BE2C (cell line): ENCODE measurements around the gene MYLK.

ENCODE experiments used
- DNase-seq: peaks from one replicate; pipeline ENCODE4 v3.0.0-alpha.2; 2020
- H3K27me3 ChIP-seq: fragments of 250-450 bp; sonication (Bioruptor Pico); 2 replicates; pipeline ENCODE4 v1.5.1; 2020; ENCODE audit warnings: mild to moderate bottlenecking
- H3K36me3 ChIP-seq: fragments of 250-450 bp; sonication (Bioruptor Pico); 2 replicates; pipeline ENCODE4 v1.5.1; 2020; ENCODE audit warnings: mild to moderate bottlenecking
- H3K4me1 ChIP-seq: fragments of 250-450 bp; sonication (Bioruptor Pico); 2 replicates; pipeline ENCODE4 v1.5.1; 2020
- H3K4me3 ChIP-seq: 2 replicates; pipeline ENCODE4 v1.5.1; 2011; ENCODE audit warnings: low read depth, low read length
- H3K9me3 ChIP-seq: fragments of 250-450 bp; sonication (Bioruptor Pico); 2 replicates; pipeline ENCODE4 v1.5.1; 2020
- CTCF ChIP-seq: IDR thresholded peaks from 2 replicates; pipeline ENCODE4 v1.5.1; 2012; ENCODE audit warnings: mild to moderate bottlenecking, low read depth, low read length

Gene MYLK

GRCh38 chr3:123688241-123688747, 195.8 kb downstream of the MYLK start:
- Histone ChIP-seq H3K4me1 (no peaks in the 10 kb centered on the region), H3K4me3 (no peak overlapping the region), H3K9me3 (no peaks in the 10 kb centered on the region), H3K27me3 (no peaks in the 10 kb centered on the region), H3K36me3 (no peaks in the 10 kb centered on the region)
- no peak for DNase-seq
- no peak for TF ChIP-seq CTCF

- no peaks in the 10 kb centered on the region for H3K36me3 ChIP-seq
Observed at GRCh38 chr3:123687286-123687685, 196.8 kb downstream of the MYLK start.

GRCh38 chr3:123686251-123686650, 197.9 kb downstream of the MYLK start:
- no peak for DNase-seq
- TF ChIP-seq CTCF = no peak
- Histone ChIP-seq H3K36me3 (no peaks in the 10 kb centered on the region), H3K4me3 (no peak overlapping the region), H3K4me1 (no peaks in the 10 kb centered on the region), H3K9me3 (no peaks in the 10 kb centered on the region), H3K27me3 (no peaks in the 10 kb centered on the region)

More at GRCh38 chr3:123687286-123687685, 196.8 kb downstream of the MYLK start:
- Histone ChIP-seq H3K9me3 (no peaks in the 10 kb centered on the region), H3K4me3 (no peak overlapping the region), H3K27me3 (no peaks in the 10 kb centered on the region), H3K4me1 (no peaks in the 10 kb centered on the region)
- TF ChIP-seq CTCF = no peak
- no peak for DNase-seq

GRCh38 chr3:123685780-123686179, 198.4 kb downstream of the MYLK start:
- Histone ChIP-seq H3K4me3 (no peak overlapping the region), H3K27me3 (no peaks in the 10 kb centered on the region), H3K9me3 (no peaks in the 10 kb centered on the region), H3K36me3 (no peaks in the 10 kb centered on the region), H3K4me1 (no peaks in the 10 kb centered on the region)
- no peak for TF ChIP-seq CTCF
- DNase-seq = no peak

- Histone ChIP-seq H3K9me3 (no peaks in the 10 kb centered on the region), H3K27me3 (no peaks in the 10 kb centered on the region), H3K4me1 (no peaks in the 10 kb centered on the region), H3K36me3 (no peaks in the 10 kb centered on the region), H3K4me3 (no peak overlapping the region)
- DNase-seq = no peak
- TF ChIP-seq CTCF = no peak
Observed at GRCh38 chr3:123684636-123685035, 199.5 kb downstream of the MYLK start.

GRCh38 chr3:123684209-123684608, 199.9 kb downstream of the MYLK start:
- H3K36me3 ChIP-seq = no peaks in the 10 kb centered on the region
- no peak for TF ChIP-seq CTCF
- DNase-seq = no peak

More at GRCh38 chr3:123684209-123684608, 199.9 kb downstream of the MYLK start:
- no peak overlapping the region for H3K4me3 ChIP-seq
- no peaks in the 10 kb centered on the region for H3K4me1 ChIP-seq
- no peaks in the 10 kb centered on the region for H3K27me3 ChIP-seq
- H3K9me3 ChIP-seq = no peaks in the 10 kb centered on the region
